ENCODE measurements around the gene CFAP45. TPM values are rescaled to one million over a fixed set of nuclear protein-coding genes. Genes with fewer than 3 reads are reported as not detected.
A peak's percentile ranks its signal among the peaks of the same experiment; 100 is the strongest.

The CFAP45 gene
- 0.48 TPM for total RNA-seq
- polyA plus RNA-seq = 1.0 TPM

GRCh38 chr1:159900086-159900680, at the start of gene CFAP45:
Gene CFAP45, minus strand, starts transcription at chr1:159900165. Its CDS starts 67 bp downstream, at chr1:159900098.
- 18% methylated on average over 30 of the region's 30 CpGs for WGBS
- H3K4me3 ChIP-seq (ENCODE audit: low read depth, low read length) = no peak within 1 kb of the TSS
- DNase-seq (ENCODE audit: extremely low spot score) = no peak
- H3K4me1 ChIP-seq (ENCODE audit: insufficient read depth) = peaks cover 2% of the 10 kb centered on the region
- peak within 1 kb of the TSS; percentile 74 for H3K27ac ChIP-seq (ENCODE audit: low read depth)
- H3K36me3 ChIP-seq (ENCODE audit: insufficient read depth) = no peaks in the 10 kb centered on the region

GRCh38 chr1:159949123-159949522, 49.2 kb upstream of the CFAP45 start:
- 59% methylated on average over 6 of the region's 6 CpGs for WGBS
- Histone ChIP-seq H3K4me1 (ENCODE audit: insufficient read depth) (no peaks in the 10 kb centered on the region), H3K4me3 (ENCODE audit: low read depth, low read length) (no peak overlapping the region), H3K36me3 (ENCODE audit: insufficient read depth) (no peaks in the 10 kb centered on the region), H3K27ac (ENCODE audit: low read depth) (no peak overlapping the region)
- no peak for DNase-seq (ENCODE audit: extremely low spot score)

GRCh38 chr1:159947942-159948341, 48.0 kb upstream of the CFAP45 start:
- 78% methylated on average over 1 of the region's 1 CpG for WGBS
- H3K4me3 ChIP-seq (ENCODE audit: low read depth, low read length) = no peak overlapping the region
- H3K36me3 ChIP-seq (ENCODE audit: insufficient read depth) = no peaks in the 10 kb centered on the region
- H3K27ac ChIP-seq (ENCODE audit: low read depth) = no peak overlapping the region
- no peak for DNase-seq (ENCODE audit: extremely low spot score)
- H3K4me1 ChIP-seq (ENCODE audit: insufficient read depth) = no peaks in the 10 kb centered on the region

- H3K36me3 ChIP-seq (ENCODE audit: insufficient read depth) = no peaks in the 10 kb centered on the region
- H3K4me3 ChIP-seq (ENCODE audit: low read depth, low read length) = no peak overlapping the region
- no peak overlapping the region for H3K27ac ChIP-seq (ENCODE audit: low read depth)
- 47% methylated on average over 9 of the region's 9 CpGs for WGBS
- no peak for DNase-seq (ENCODE audit: extremely low spot score)
- no peaks in the 10 kb centered on the region for H3K4me1 ChIP-seq (ENCODE audit: insufficient read depth)
These were observed 46.5 kb upstream of the CFAP45 start for GRCh38 chr1:159946242-159947187.

GRCh38 chr1:159945483-159946241, 45.7 kb upstream of the CFAP45 start, which contains the start of gene IGSF9:
Gene IGSF9, minus strand, starts transcription at chr1:159945613. Its CDS starts 2,159 bp downstream, at chr1:159943454.
- Histone ChIP-seq H3K36me3 (ENCODE audit: insufficient read depth) (no peaks in the 10 kb centered on the region), H3K27ac (ENCODE audit: low read depth) (peak within 1 kb of the TSS; percentile 31), H3K4me3 (ENCODE audit: low read depth, low read length) (peak within 1 kb of the TSS; percentile 29), H3K4me1 (ENCODE audit: insufficient read depth) (no peaks in the 10 kb centered on the region)
- peak; percentile 85 for DNase-seq (ENCODE audit: extremely low spot score)
- 1% methylated on average over 58 of the region's 58 CpGs for WGBS

GRCh38 chr1:159944623-159945455, 44.9 kb upstream of the CFAP45 start:
- H3K36me3 ChIP-seq (ENCODE audit: insufficient read depth) = no peaks in the 10 kb centered on the region
- H3K4me1 ChIP-seq (ENCODE audit: insufficient read depth) = no peaks in the 10 kb centered on the region
- DNase-seq (ENCODE audit: extremely low spot score) = no peak
- peak overlapping the region; percentile 29 for H3K4me3 ChIP-seq (ENCODE audit: low read depth, low read length)
- H3K27ac ChIP-seq (ENCODE audit: low read depth) = no peak overlapping the region
- WGBS = 29% methylated on average over 11 of the region's 11 CpGs

GRCh38 chr1:159943908-159944622, 44.1 kb upstream of the CFAP45 start:
- no peak for DNase-seq (ENCODE audit: extremely low spot score)
- no peak overlapping the region for H3K27ac ChIP-seq (ENCODE audit: low read depth)
- 84% methylated on average over 9 of the region's 9 CpGs for WGBS
- no peak overlapping the region for H3K4me3 ChIP-seq (ENCODE audit: low read depth, low read length)
- H3K36me3 ChIP-seq (ENCODE audit: insufficient read depth) = no peaks in the 10 kb centered on the region
- H3K4me1 ChIP-seq (ENCODE audit: insufficient read depth) = no peaks in the 10 kb centered on the region

- H3K27ac ChIP-seq (ENCODE audit: low read depth) = no peak overlapping the region
- no peaks in the 10 kb centered on the region for H3K36me3 ChIP-seq (ENCODE audit: insufficient read depth)
- no peak overlapping the region for H3K4me3 ChIP-seq (ENCODE audit: low read depth, low read length)
- H3K4me1 ChIP-seq (ENCODE audit: insufficient read depth) = no peaks in the 10 kb centered on the region
- 88% methylated on average over 5 of the region's 5 CpGs for WGBS
- DNase-seq (ENCODE audit: extremely low spot score) = no peak
These were observed 43.3 kb upstream of the CFAP45 start for GRCh38 chr1:159943278-159943640.

GRCh38 chr1:159942632-159943277, 42.8 kb upstream of the CFAP45 start:
- 89% methylated on average over 15 of the region's 15 CpGs for WGBS
- no peak overlapping the region for H3K27ac ChIP-seq (ENCODE audit: low read depth)
- DNase-seq (ENCODE audit: extremely low spot score) = no peak
- no peak overlapping the region for H3K4me3 ChIP-seq (ENCODE audit: low read depth, low read length)
- H3K4me1 ChIP-seq (ENCODE audit: insufficient read depth) = no peaks in the 10 kb centered on the region
- H3K36me3 ChIP-seq (ENCODE audit: insufficient read depth) = no peaks in the 10 kb centered on the region

GRCh38 chr1:159941591-159942560, 41.9 kb upstream of the CFAP45 start:
- DNase-seq (ENCODE audit: extremely low spot score) = no peak
- Histone ChIP-seq H3K27ac (ENCODE audit: low read depth) (no peak overlapping the region), H3K36me3 (ENCODE audit: insufficient read depth) (no peaks in the 10 kb centered on the region), H3K4me3 (ENCODE audit: low read depth, low read length) (no peak overlapping the region), H3K4me1 (ENCODE audit: insufficient read depth) (no peaks in the 10 kb centered on the region)
- WGBS = 77% methylated on average over 15 of the region's 15 CpGs

- DNase-seq (ENCODE audit: extremely low spot score) = no peak
- Histone ChIP-seq H3K36me3 (ENCODE audit: insufficient read depth) (no peaks in the 10 kb centered on the region), H3K4me1 (ENCODE audit: insufficient read depth) (no peaks in the 10 kb centered on the region), H3K27ac (ENCODE audit: low read depth) (no peak overlapping the region), H3K4me3 (ENCODE audit: low read depth, low read length) (no peak overlapping the region)
- WGBS = 80% methylated on average over 5 of the region's 5 CpGs
These were observed 41.2 kb upstream of the CFAP45 start for GRCh38 chr1:159941141-159941540.
